Activated naive CD4-positive, alpha-beta T cell treated with anti-CD3 and anti-CD28 coated beads, Interleukin-2, amount 50 U/mL, for 72 hours (primary cell): ENCODE data around the gene FBXO3. TPM values are rescaled to one million over a fixed set of nuclear protein-coding genes. Genes with fewer than 3 reads are reported as not detected.

Experiments used
- ATAC-seq, 2 donors: fragments of 150-1000 bp; cut with Tn5 transposase; 2 replicates each; pipeline ENCODE4 v1.10.0; 2021; ENCODE audit warnings: mild to moderate bottlenecking in 2 of 2, moderate library complexity in 2 of 2
- DNase-seq, 2 donors: peaks; one replicate each; pipeline ENCODE4 v3.0.0; 2021 to 2022; ENCODE audit warnings: low spot score in 2 of 2
- H3K27ac Mint-ChIP-seq, 2 donors: one replicate each; pipeline ENCODE4 v1.8.0; 2022; ENCODE audit warnings: mild to moderate bottlenecking in 2 of 2, mixed read lengths in 2 of 2
- H3K36me3 Mint-ChIP-seq, 2 donors: one replicate each; pipeline ENCODE4 v1.8.0; 2022; ENCODE audit warnings: mixed read lengths in 2 of 2
- H3K9me3 Mint-ChIP-seq, 2 donors: one replicate each; pipeline ENCODE4 v1.8.0; 2022; ENCODE audit warnings: mixed read lengths in 2 of 2
- total RNA-seq, 2 donors: library from RNA; stranded (reverse); gene quantifications; one replicate each; pipeline ENCODE4 v1.2.3, GENCODE V29; 2022

The FBXO3 gene
- total RNA-seq, 2 donors from 2014 or later, result 13.3 to 18.4 TPM

GRCh38 chr11:33775832-33776470 lies 1.6 kb upstream of the FBXO3 start:
- no peak for DNase-seq
- no peaks in the 10 kb centered on the region for H3K9me3 Mint-ChIP-seq
- H3K27ac Mint-ChIP-seq, result no peak overlapping the region

GRCh38 chr11:33775467-33775807 lies 1.1 kb upstream of the FBXO3 start:
- ATAC-seq, result no peak
- DNase-seq, result no peak
- H3K27ac Mint-ChIP-seq, result no peak overlapping the region
- peaks cover 0 to 10% of the 10 kb centered on the region in 2 donors for H3K36me3 Mint-ChIP-seq
- H3K9me3 Mint-ChIP-seq, result no peaks in the 10 kb centered on the region

More at GRCh38 chr11:33775832-33776470, 1.6 kb upstream of the FBXO3 start:
- peaks cover 0 to 10% of the 10 kb centered on the region in 2 donors for H3K36me3 Mint-ChIP-seq
- ATAC-seq, result no peak

GRCh38 chr11:33774736-33775466 lies 581 bp upstream of the FBXO3 start:
- ATAC-seq (peak in 1 of 2 donors; percentile 2), DNase-seq (no peak)
- Mint-ChIP-seq H3K9me3 (no peaks in the 10 kb centered on the region), H3K36me3 (peaks cover 0 to 10% of the 10 kb centered on the region in 2 donors), H3K27ac (peak overlapping the region; percentile 81 to 88)

GRCh38 chr11:33773404-33773986 lies 825 bp downstream of the FBXO3 start:
- no peaks in the 10 kb centered on the region for H3K9me3 Mint-ChIP-seq
- peaks cover 0 to 10% of the 10 kb centered on the region in 2 donors for H3K36me3 Mint-ChIP-seq
- H3K27ac Mint-ChIP-seq, result peak overlapping the region; percentile 88 to 90
- ATAC-seq (peak in 1 of 2 donors; percentile 29), DNase-seq (peak in 1 of 2 donors; percentile 22)

GRCh38 chr11:33772870-33773269 lies 1.4 kb downstream of the FBXO3 start:
- H3K9me3 Mint-ChIP-seq, result no peaks in the 10 kb centered on the region
- peaks cover 0 to 10% of the 10 kb centered on the region in 2 donors for H3K36me3 Mint-ChIP-seq
- peak overlapping the region in 1 of 2 donors; percentile 14 for H3K27ac Mint-ChIP-seq
- DNase-seq (no peak), ATAC-seq (no peak)

GRCh38 chr11:33772300-33772699 lies 2.0 kb downstream of the FBXO3 start:
- Mint-ChIP-seq H3K27ac (peak overlapping the region in 1 of 2 donors; percentile 14), H3K36me3 (peaks cover 0 to 10% of the 10 kb centered on the region in 2 donors), H3K9me3 (no peaks in the 10 kb centered on the region)
- DNase-seq (no peak), ATAC-seq (no peak)

- ATAC-seq (no peak), DNase-seq (no peak)
- Mint-ChIP-seq H3K9me3 (no peaks in the 10 kb centered on the region), H3K36me3 (peaks cover 6 to 10% of the 10 kb centered on the region in 2 donors), H3K27ac (no peak overlapping the region)
These were observed 4.1 kb downstream of the FBXO3 start for GRCh38 chr11:33770236-33770635.

GRCh38 chr11:33769542-33769941 lies 4.8 kb downstream of the FBXO3 start:
- Mint-ChIP-seq H3K9me3 (no peaks in the 10 kb centered on the region), H3K36me3 (peaks cover 7 to 14% of the 10 kb centered on the region in 2 donors), H3K27ac (no peak overlapping the region)
- DNase-seq, result no peak
- no peak for ATAC-seq

- no peak for DNase-seq
These were observed 6.7 kb downstream of the FBXO3 start for GRCh38 chr11:33767624-33768023.

GRCh38 chr11:33766085-33766484 lies 8.2 kb downstream of the FBXO3 start:
- ATAC-seq (no peak), DNase-seq (no peak)
- no peak overlapping the region for H3K27ac Mint-ChIP-seq
- no peaks in the 10 kb centered on the region for H3K9me3 Mint-ChIP-seq
- peaks cover 9 to 12% of the 10 kb centered on the region in 2 donors for H3K36me3 Mint-ChIP-seq

More at GRCh38 chr11:33767624-33768023, 6.7 kb downstream of the FBXO3 start:
- H3K27ac Mint-ChIP-seq, result no peak overlapping the region
- H3K36me3 Mint-ChIP-seq, result peaks cover 9 to 12% of the 10 kb centered on the region in 2 donors
- H3K9me3 Mint-ChIP-seq, result no peaks in the 10 kb centered on the region
- no peak for ATAC-seq

- Mint-ChIP-seq H3K9me3 (peaks cover 0 to 4% of the 10 kb centered on the region in 2 donors), H3K36me3 (peaks cover 19 to 30% of the 10 kb centered on the region in 2 donors), H3K27ac (no peak overlapping the region)
- no peak for DNase-seq
- no peak for ATAC-seq
These were observed 12.8 kb downstream of the FBXO3 start for GRCh38 chr11:33761471-33761870.

- peak; percentile 81 to 95 for ATAC-seq
- no peak overlapping the region for H3K27ac Mint-ChIP-seq
These were observed 20.9 kb downstream of the FBXO3 start for GRCh38 chr11:33753304-33753967.

GRCh38 chr11:33751878-33752277 lies 22.4 kb downstream of the FBXO3 start:
- no peak overlapping the region for H3K27ac Mint-ChIP-seq
- no peaks in the 10 kb centered on the region for H3K9me3 Mint-ChIP-seq
- H3K36me3 Mint-ChIP-seq, result no peaks in the 10 kb centered on the region
- no peak for ATAC-seq
- DNase-seq, result no peak

More at GRCh38 chr11:33753304-33753967, 20.9 kb downstream of the FBXO3 start:
- Mint-ChIP-seq H3K9me3 (no peaks in the 10 kb centered on the region), H3K36me3 (no peaks in the 10 kb centered on the region)
- DNase-seq, result no peak

- DNase-seq, result no peak
- H3K36me3 Mint-ChIP-seq, result no peaks in the 10 kb centered on the region
- H3K27ac Mint-ChIP-seq, result no peak overlapping the region
- ATAC-seq, result no peak
- no peaks in the 10 kb centered on the region for H3K9me3 Mint-ChIP-seq
These were observed 26.3 kb downstream of the FBXO3 start for GRCh38 chr11:33747979-33748378.

- DNase-seq (no peak), ATAC-seq (no peak)
- Mint-ChIP-seq H3K9me3 (no peaks in the 10 kb centered on the region), H3K36me3 (no peaks in the 10 kb centered on the region), H3K27ac (no peak overlapping the region)
These were observed 31.0 kb downstream of the FBXO3 start for GRCh38 chr11:33743291-33743690.

- Mint-ChIP-seq H3K27ac (no peak overlapping the region), H3K9me3 (no peaks in the 10 kb centered on the region), H3K36me3 (no peaks in the 10 kb centered on the region)
- no peak for ATAC-seq
- no peak for DNase-seq
These were observed 32.0 kb downstream of the FBXO3 start for GRCh38 chr11:33742249-33742851.
